Common myeloid progenitor, CD34-positive (primary cell): ENCODE measurements around the gene TRIP4.
A peak's percentile ranks its signal among the peaks of the same experiment; 100 is the strongest.

Source experiments
- CTCF ChIA-PET: fragments of 350-600 bp; sonication (Branson Sonifier 250); formaldehyde crosslinking; loops from one replicate; lab custom pipeline; 2021; ENCODE audit warnings: antibody characterized with exemption; lab: Charles Lee
- POLR2A ChIA-PET: fragments of 350-600 bp; sonication (Branson Sonifier 250); formaldehyde crosslinking; loops from one replicate; lab custom pipeline; 2021; ENCODE audit warnings: antibody characterized with exemption; lab: Charles Lee
- DNase-seq, 3 donors: peaks; one replicate each; pipeline versions ENCODE4 v3.0.0 to v3.0.0-alpha.2; 2013
- H3K27ac ChIP-seq, 2 experiments: 1 replicate in 1 of 2; 2 replicates in 1 of 2; pipeline ENCODE4 v1.7.0; 2013; ENCODE audit warnings: inconsistent platforms in 2 of 2, low read length in 2 of 2, mild to moderate bottlenecking in 2 of 2, low read depth in 1 of 2, moderate library complexity in 1 of 2; ENCODE audit not compliant: severe bottlenecking in 2 of 2, insufficient read depth in 1 of 2, poor library complexity in 1 of 2
- H3K27me3 ChIP-seq, 5 experiments: replicated peaks in 2 of 5; 1 replicate in 3 of 5; 2 replicates in 2 of 5; pipeline versions ENCODE4 v1.6.1 to v1.7.0; 2013; ENCODE audit warnings: low read length in 4 of 5, mild to moderate bottlenecking in 2 of 5, moderate library complexity in 2 of 5, inconsistent platforms in 1 of 5; ENCODE audit not compliant: insufficient read depth in 5 of 5, control insufficient read depth in 4 of 5
- H3K36me3 ChIP-seq, 4 experiments: 1 replicate in 2 of 4; 2 replicates in 2 of 4; pipeline versions ENCODE4 v1.6.1 to v1.7.0; 2013; ENCODE audit warnings: low read length in 3 of 4, control low read depth in 1 of 4, mild to moderate bottlenecking in 1 of 4; ENCODE audit not compliant: control insufficient read depth in 4 of 4, insufficient read depth in 4 of 4
- H3K4me1 ChIP-seq, 4 experiments: 1 replicate in 3 of 4; 2 replicates in 1 of 4; pipeline versions ENCODE4 v1.6.1 to v1.7.1; 2013; ENCODE audit warnings: low read length in 3 of 4, mild to moderate bottlenecking in 3 of 4, control low read depth in 1 of 4, inconsistent platforms in 1 of 4, moderate library complexity in 1 of 4; ENCODE audit not compliant: control insufficient read depth in 4 of 4, insufficient read depth in 4 of 4; ENCODE audit errors: control extremely low read depth in 1 of 4
- H3K4me3 ChIP-seq, 7 experiments: 1 replicate in 4 of 7; 2 replicates in 3 of 7; pipeline versions ENCODE4 v1.5.1 to v1.7.0; 2013; ENCODE audit warnings: mild to moderate bottlenecking in 7 of 7, low read length in 6 of 7, moderate library complexity in 6 of 7, inconsistent platforms in 2 of 7, low read depth in 2 of 7, control low read depth in 1 of 7; ENCODE audit not compliant: insufficient read depth in 4 of 7, control insufficient read depth in 1 of 7; ENCODE audit errors: extremely low read depth in 1 of 7
- H3K9me3 ChIP-seq, 5 experiments: 1 replicate in 4 of 5; 2 replicates in 1 of 5; pipeline versions ENCODE4 v1.6.1 to v1.7.1; 2013; ENCODE audit warnings: low read length in 4 of 5, mild to moderate bottlenecking in 2 of 5, inconsistent platforms in 1 of 5, low read depth in 1 of 5, moderate library complexity in 1 of 5; ENCODE audit not compliant: control insufficient read depth in 4 of 5, insufficient read depth in 2 of 5; ENCODE audit errors: control extremely low read depth in 1 of 5
- WGBS: methylation state at CpG from one replicate; pipeline ENCODE4 v1.1.5; 2013; ENCODE audit not compliant: insufficient coverage; 5-methylcytosine and 5-hydroxymethylcytosine counted together

TRIP4 gene

GRCh38 chr15:64426845-64427465 lies 39.3 kb downstream of the TRIP4 start:
- no peak overlapping the region for H3K27ac ChIP-seq
- H3K4me3 ChIP-seq = peak overlapping the region in 1 of 7 experiments; percentile 16
- H3K27me3 ChIP-seq = no peaks in the 10 kb centered on the region
- peak; percentile 33 to 49 (median 42) for DNase-seq
- no peaks in the 10 kb centered on the region for H3K9me3 ChIP-seq
- WGBS = 84% methylated on average over 5 of the region's 7 CpGs
- POLR2A ChIA-PET = interaction anchor here (0.8 to 1.2 kb wide), 3 partner anchors 29 to 35 kb away, joined by 3 to 4 read pairs (median 3); partner anchors contain the start of gene ZNF609
- H3K4me1 ChIP-seq = peaks cover 18 to 41% (median 37%) of the 10 kb centered on the region in 4 experiments
- H3K36me3 ChIP-seq = peaks cover 8 to 21% (median 13%) of the 10 kb centered on the region in 4 experiments
- CTCF ChIA-PET = interaction anchor here (0.6 to 5.4 kb wide), 24 partner anchors 8 to 274 kb away, joined by 3 to 41 read pairs (median 4); no protein-coding TSS in a partner anchor

DNA sequence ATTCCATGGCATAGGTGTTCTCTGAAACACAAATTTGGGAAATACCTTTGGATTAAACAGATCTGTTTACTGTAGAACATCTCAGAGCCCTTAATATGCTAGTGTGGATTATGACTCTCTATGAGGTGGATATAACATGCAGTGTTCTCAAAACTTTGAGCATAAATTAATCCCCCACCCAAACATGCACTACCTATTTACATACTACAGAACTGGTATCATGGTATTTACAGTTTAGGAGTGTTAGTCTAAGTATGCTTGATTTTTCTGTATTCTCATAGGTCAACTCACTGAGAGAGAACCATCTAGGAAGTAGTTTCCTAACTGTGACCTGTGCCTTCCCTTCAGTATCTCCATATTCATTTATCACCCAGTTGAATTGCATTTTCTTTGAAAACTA lies 41.8 kb downstream of the TRIP4 start:
- Histone ChIP-seq H3K4me3 (no peak overlapping the region), H3K27me3 (no peaks in the 10 kb centered on the region), H3K4me1 (peaks cover 18 to 41% (median 37%) of the 10 kb centered on the region in 4 experiments), H3K36me3 (peaks cover 5 to 11% (median 7%) of the 10 kb centered on the region in 4 experiments), H3K27ac (peak overlapping the region; percentile 46 to 73), H3K9me3 (no peaks in the 10 kb centered on the region)
- CTCF ChIA-PET = interaction anchor here (1.1 to 5.4 kb wide), 4 partner anchors 28 to 252 kb away, joined by 3 to 41 read pairs (median 15); no protein-coding TSS in a partner anchor
- POLR2A ChIA-PET = interaction anchor here (1.0 to 1.4 kb wide), 3 partner anchors 10 to 205 kb away, joined by 3 to 12 read pairs (median 4); no protein-coding TSS in a partner anchor
- no peak for DNase-seq

- POLR2A ChIA-PET = interaction anchor here (0.6 to 1.4 kb wide), 7 partner anchors 9 to 265 kb away, joined by 3 to 12 read pairs (median 4); no protein-coding TSS in a partner anchor
- Histone ChIP-seq H3K36me3 (peaks cover 2 to 9% (median 4%) of the 10 kb centered on the region in 4 experiments), H3K4me3 (peak overlapping the region in 5 of 7 experiments; percentile 6 to 59 (median 42)), H3K4me1 (peaks cover 18 to 41% (median 37%) of the 10 kb centered on the region in 4 experiments), H3K9me3 (no peaks in the 10 kb centered on the region), H3K27me3 (no peaks in the 10 kb centered on the region), H3K27ac (peak overlapping the region; percentile 46 to 73)
- DNase-seq = peak; percentile 91 to 99 (median 97)
- 0% methylated on average over 1 of the region's 3 CpGs for WGBS
- CTCF ChIA-PET = interaction anchor here (1.0 to 1.6 kb wide), 6 partner anchors 26 to 223 kb away, joined by 3 to 7 read pairs (median 3); no protein-coding TSS in a partner anchor
These were observed 42.5 kb downstream of the TRIP4 start for GRCh38 chr15:64430000-64430735.

- H3K36me3 ChIP-seq = no peaks in the 10 kb centered on the region
- ChIA-PET POLR2A (no interaction called here), CTCF (interaction anchor here (0.8 kb wide), 1 partner anchor 22 kb away, joined by 3 read pairs; no protein-coding TSS in a partner anchor)
- H3K27ac ChIP-seq = peak overlapping the region; percentile 4 to 27
- DNase-seq = no peak
- H3K4me3 ChIP-seq = no peak overlapping the region
- no peaks in the 10 kb centered on the region for H3K27me3 ChIP-seq
- no CpG with 5 or more reads among the region's 1 CpG for WGBS
- peaks cover 15 to 41% (median 26%) of the 10 kb centered on the region in 4 experiments for H3K4me1 ChIP-seq
- H3K9me3 ChIP-seq = no peaks in the 10 kb centered on the region
These were observed 50.3 kb downstream of the TRIP4 start for GRCh38 chr15:64437982-64438381.

GRCh38 chr15:64438653-64439447 lies 51.2 kb downstream of the TRIP4 start:
- DNase-seq = peak; percentile 85 to 94 (median 91)
- 0% methylated on average over 2 of the region's 6 CpGs for WGBS
- Histone ChIP-seq H3K4me1 (peaks cover 21 to 48% (median 34%) of the 10 kb centered on the region in 4 experiments), H3K27me3 (no peaks in the 10 kb centered on the region), H3K36me3 (no peaks in the 10 kb centered on the region), H3K9me3 (no peaks in the 10 kb centered on the region), H3K27ac (peak overlapping the region; percentile 52 to 70), H3K4me3 (peak overlapping the region in 2 of 7 experiments; percentile 11 to 52)
- ChIA-PET CTCF (interaction anchor here (0.8 kb wide), 1 partner anchor 21 kb away, joined by 3 read pairs; no protein-coding TSS in a partner anchor), POLR2A (interaction anchor here (0.6 to 1.9 kb wide), 3 partner anchors 9 to 213 kb away, joined by 5 to 12 read pairs (median 6); partner anchors contain the start of gene ZNF609)

DNA sequence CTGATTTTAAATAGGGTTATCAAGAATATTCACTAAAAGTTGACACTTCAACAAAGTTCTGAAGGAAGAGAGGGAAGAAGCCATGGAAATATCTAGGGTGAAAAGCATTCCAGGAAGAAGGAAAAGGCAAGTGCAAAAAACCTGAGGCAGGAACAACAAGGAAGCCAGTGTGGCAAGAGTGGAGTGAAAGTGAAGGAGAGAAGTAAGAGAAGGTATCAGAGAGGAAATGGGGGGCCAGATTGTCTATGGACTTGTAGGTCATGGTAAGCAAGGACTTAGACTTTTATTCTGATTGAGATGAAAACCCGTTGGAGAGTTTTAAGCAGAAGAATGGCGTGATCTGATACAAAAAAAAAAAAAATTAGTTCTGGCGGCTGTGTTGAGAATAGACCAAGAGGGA lies 54.2 kb downstream of the TRIP4 start:
- no peaks in the 10 kb centered on the region for H3K9me3 ChIP-seq
- DNase-seq = no peak
- H3K36me3 ChIP-seq = no peaks in the 10 kb centered on the region
- 82% methylated on average over 3 of the region's 3 CpGs for WGBS
- ChIA-PET POLR2A (interaction anchor here (1.5 kb wide), 1 partner anchor 12 kb away, joined by 3 read pairs; no protein-coding TSS in a partner anchor), CTCF (interaction anchor here (1.0 kb wide), 1 partner anchor 11 kb away, joined by 4 read pairs; no protein-coding TSS in a partner anchor)
- no peak overlapping the region for H3K27ac ChIP-seq
- H3K4me3 ChIP-seq = no peak overlapping the region
- H3K4me1 ChIP-seq = peaks cover 26 to 60% (median 43%) of the 10 kb centered on the region in 4 experiments
- H3K27me3 ChIP-seq = no peaks in the 10 kb centered on the region
